ENCODE measurements around the gene HOXD3.

The HOXD3 gene

DNA sequence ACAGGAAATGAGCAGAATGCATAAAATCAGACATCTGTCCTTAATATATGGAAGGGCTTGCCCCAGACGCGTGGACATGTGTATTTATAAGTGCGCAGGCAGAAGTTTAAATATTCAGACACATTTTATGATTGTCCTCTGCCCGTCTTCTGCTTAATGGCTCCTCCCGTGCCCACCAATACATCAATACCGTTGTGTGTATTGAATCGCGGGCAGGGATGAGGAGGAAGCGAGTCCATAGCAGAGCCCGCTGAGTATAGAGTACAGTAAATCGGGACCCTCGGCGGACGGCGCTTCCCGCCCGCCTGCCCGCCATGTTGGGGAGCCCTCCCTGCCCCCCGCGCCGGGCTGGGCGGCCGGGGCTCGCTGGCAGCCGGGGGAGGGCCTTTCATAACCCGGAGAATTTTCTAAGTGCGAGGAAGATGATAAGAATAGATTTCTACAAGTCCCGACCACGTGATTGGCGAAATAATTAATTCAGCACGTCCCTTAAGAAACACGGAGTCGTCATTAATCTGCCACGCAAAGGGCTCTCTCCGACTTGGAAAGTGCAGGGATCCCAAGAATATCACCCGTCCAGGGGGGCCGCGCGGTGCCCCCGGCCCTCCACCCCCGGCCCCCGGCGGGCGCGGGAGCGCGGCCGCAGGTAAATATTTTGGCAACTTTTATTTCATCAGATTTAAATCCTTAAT lies at the start of gene HOXD3:
Gene HOXD3 (plus strand): TSS at position 501 of the 692 bp plus-strand sequence. CDS start 11,808 bp downstream, outside the sequence.
- no peak for DNase-seq

DNA sequence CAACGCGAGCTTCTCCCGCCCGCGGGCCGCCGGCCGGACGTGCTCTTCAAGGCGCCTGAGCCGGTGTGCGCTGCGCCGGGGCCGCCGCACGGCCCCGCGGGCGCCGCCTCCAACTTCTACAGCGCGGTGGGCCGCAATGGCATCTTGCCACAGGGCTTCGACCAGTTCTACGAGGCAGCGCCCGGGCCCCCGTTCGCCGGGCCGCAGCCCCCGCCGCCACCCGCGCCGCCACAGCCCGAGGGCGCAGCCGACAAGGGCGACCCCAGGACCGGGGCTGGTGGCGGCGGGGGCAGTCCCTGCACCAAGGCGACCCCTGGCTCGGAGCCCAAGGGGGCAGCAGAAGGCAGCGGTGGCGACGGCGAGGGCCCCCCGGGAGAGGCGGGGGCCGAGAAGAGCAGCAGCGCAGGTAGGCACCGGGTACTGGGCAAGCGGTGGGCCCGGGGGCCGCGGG lies 49.4 kb upstream of the HOXD3 start:
- peak in 1 of 2 experiments; percentile 18 for DNase-seq

DNA sequence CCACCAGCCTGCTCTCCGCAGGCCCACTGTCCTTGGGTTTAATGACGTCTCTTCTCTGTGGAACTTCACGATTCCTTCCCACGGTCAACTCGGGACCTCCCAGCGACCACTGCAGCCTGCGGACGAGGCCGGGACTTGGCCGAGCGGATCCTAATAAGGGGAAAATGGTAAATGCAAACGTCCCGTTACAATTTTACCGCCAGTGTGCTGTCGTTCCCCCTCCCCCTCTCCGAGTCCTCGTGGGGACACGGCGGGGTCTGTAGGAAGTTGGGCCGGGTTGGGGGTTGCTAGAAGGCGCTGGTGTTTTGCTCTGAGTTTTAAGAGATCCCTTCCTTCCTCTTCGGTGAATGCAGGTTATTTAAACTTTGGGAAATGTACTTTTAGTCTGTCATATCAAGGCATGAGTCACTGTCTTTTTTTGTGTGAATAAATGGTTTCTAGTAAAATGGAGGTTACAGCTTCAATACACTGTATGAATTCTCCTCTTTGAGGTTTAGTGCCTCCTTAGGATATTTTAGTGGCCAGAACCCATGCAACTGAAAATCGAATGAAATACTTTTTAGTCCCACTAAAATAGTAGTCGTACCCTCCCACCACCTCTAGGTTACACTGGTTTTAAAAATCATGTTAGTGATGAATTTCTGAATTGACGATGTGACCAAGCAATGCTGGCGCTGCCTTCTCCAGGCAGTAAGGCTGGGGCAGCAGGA lies 47.8 kb upstream of the HOXD3 start:
- DNase-seq, result peak in 1 of 2 experiments; percentile 13

DNA sequence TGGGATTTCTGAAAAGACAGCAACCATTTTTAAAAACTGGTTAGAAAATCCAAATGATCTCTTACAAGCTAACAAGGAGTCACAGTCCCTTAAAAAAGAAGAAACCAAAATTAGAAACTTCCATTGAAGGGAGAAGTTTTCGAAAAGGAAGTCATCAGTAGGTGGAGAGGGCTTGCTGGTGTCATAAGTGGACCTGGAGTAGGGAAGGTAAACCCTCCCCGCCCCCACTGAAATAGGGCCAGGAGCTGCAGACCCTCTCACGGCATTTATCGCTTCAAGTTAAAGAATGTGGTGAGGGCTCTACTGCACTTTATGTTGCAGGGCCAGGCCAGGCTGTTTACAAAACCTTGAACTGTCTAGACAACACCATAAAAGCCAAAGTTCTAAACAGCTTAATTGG lies 47.2 kb upstream of the HOXD3 start:
- peak in 1 of 2 experiments; percentile 10 for DNase-seq

DNA sequence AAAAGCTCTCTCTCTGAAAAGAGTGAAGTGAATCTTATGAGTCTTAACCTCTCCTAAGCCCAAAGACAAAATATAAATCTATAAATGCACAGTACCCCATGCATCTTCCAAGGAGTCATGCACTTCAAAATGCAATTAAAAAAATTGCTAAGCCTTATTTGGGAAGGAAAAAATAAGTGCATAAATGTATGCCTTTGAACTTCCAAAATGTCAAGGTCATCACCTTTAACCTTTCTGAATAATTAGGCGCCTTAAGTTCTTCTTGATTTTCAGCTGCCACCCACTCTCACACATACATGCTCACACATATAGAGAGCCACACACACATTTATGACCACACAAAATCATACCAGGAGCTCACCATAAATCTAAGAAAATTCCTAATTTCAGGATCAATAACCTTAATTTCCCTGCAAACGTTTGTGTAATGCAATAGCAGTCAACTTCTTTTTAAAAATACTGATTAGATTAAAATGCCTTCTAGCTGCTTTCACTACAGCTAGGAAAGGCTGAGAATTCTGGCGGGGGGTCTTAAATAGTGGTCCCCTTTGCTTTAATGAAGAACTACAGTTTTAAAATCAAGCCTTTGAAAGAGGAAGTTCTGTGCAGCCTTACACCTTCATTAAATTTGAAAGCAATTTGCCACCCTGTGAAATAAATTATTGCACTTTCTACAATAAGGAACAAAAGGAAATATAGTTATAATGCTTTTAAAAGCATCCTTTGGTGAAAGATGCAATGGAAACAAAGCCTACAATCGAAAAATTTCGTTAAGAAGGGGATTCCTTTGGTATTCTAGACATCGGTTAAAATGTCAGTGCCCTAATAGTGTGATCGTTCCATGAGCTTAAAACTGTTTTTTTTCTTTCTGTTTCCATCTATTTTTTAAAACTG lies 46.4 kb upstream of the HOXD3 start:
- no peak for DNase-seq

DNA sequence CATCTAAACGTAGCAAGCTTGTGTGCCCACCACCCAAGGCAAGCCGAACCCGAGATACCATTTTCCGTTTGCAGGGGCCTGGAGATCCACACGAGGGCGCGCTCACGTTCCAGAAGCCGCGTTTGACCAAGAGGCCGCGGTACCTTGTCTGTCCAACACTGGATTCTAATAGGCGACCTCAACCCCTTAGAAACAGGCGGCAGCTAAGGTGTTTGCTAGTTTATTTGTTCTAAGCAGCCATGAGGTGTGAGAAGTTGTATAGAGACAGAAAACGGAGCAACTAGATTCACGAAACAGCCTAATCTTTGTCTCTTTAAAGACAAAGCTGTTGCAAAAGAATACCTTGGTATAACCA lies 45.8 kb upstream of the HOXD3 start:
- DNase-seq, result peak in 1 of 2 experiments; percentile 54

DNA sequence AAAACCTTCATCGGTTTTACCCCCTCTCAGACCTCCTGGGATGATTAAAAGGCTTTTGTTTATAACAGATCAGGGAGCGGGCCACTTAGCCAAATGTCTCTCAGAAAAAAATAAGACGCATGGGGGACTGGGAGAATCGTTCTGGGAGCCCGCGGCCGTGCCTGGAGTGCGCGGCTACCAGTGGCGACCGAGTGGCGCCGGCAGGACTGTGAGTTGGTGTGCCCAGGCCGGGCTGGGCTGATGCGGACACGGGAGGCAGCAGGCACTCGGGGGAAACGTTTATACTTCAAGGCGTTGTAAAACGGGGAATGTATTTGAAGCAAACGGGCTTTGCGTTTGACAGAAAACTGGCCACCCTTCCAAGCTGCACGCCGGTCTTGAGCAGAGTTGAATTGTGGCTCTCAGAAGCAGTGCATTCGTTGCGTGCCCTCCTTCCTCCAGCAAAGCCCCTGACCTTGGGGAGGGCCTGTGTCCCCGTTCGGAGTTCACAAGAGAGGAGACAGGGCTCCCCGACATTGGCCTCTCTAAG lies 45.2 kb upstream of the HOXD3 start:
- peak in 1 of 2 experiments; percentile 17 for DNase-seq

DNA sequence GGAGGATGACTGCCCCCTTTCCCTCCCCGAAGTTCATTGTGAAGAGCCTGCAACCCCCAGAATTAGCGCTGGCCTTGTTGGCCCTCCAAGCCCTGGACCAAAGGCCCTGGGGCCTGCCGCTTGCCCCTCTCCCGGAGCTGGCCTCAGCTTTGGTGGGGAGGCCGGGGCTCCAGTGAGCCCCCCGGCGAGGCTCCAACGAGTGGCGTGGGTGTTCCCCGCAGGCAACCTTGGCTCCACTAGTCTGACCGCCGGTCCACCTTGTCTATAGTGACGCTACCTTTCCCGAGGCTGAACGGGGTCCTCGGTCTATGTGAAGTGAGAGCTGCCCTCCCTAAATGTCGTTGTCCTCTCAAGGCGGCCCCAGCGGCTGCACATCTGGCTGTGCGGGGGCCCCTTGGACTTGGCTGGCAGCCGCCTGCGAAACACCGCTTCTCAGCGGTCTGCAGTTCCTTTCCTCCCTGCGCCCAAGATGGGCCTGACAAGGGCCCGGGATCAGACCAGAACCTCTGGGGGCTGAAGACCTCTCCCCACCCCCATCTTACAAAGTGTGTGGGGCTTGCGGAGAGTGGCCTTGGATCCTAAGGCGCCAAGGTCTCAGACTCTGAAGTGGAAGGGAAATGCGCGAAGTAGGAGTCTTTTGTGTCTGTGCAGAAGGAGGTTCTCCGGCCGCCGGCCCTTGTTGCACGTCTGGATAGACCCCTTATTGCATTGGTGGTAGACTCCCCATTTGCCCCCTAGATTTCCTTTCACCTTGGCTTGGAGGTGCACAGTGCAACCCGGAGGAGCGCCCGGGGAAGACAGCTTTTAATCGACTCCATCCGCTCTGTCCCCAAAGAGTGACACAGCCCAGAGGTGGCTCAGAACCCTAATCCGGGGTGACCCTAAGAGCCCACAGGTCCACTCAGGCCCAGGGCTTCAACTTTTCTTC lies 44.5 kb upstream of the HOXD3 start:
- DNase-seq, result peak in 1 of 2 experiments; percentile 17

DNA sequence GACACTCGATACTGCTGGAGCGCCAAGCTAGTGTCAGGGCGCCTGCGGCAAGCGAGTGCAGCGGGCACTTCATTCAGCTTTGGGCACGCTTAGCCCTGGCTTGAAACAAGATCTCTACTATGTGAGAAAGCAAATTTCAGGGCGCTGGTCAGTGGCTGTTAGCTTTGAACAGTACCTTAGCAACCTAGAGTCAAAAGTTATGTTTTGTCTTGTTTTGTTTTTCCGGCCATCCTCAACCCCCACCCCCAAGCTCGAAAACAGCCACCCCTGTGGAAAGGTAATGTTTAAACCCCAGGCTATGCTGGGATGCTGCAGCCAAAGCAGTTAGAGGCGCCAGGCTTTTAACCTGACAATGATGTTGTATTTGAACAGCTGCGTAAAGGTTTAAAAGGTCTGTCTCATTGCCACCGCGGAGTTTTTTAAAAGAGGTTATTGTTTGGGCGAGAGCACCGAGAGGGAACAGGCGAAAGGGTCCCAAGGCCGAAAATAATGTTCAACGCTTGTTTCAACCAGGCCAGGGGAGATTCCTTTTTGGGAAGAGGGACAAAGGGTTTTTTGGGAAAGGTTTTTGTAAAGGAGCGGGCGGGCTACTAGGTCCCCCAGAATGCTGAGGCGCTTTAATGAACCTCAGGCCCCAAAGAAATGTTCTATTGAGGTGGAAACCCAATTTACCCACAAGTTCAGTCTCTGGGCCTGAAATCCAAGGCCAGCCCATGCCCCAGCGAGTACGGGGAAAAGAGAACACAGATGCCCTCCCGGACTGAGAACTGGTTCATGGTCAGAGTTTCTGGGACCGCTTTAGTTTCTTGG lies 42.8 kb upstream of the HOXD3 start:
- peak; percentile 14 for DNase-seq

DNA sequence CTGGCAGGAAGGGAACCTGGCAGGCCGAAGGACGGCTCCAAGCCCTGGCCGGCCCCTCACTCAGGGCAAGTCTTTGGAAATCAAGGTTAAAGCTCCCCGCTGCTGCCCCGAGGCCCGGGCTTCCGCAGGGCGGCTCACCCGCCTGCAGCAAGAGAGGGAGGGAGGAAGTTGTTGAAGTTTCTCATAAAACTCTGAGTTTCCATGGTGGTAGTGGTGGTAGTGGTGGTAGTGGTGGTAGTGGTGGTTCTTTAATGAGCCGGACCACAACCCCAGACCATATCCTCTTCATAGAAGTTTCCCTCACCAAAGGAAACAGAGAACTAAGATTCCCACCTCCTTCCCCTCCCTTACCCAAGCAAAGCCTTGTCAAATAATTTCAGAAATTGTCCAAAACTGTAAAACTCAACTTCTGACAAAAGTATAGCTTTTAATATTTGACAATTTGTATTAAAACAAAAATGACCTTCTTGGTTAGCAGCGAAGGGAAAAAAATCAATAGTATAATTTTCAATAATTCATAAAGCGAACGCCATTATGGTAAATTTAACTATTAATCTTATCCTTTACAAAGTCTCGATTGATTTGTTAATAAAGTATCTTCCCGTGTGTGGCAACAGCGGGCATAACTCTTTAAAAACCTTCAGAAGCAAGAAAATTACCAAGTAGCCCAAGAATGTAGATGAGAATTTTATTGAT lies 42.0 kb upstream of the HOXD3 start:
- DNase-seq, result peak in 1 of 2 experiments; percentile 17

DNA sequence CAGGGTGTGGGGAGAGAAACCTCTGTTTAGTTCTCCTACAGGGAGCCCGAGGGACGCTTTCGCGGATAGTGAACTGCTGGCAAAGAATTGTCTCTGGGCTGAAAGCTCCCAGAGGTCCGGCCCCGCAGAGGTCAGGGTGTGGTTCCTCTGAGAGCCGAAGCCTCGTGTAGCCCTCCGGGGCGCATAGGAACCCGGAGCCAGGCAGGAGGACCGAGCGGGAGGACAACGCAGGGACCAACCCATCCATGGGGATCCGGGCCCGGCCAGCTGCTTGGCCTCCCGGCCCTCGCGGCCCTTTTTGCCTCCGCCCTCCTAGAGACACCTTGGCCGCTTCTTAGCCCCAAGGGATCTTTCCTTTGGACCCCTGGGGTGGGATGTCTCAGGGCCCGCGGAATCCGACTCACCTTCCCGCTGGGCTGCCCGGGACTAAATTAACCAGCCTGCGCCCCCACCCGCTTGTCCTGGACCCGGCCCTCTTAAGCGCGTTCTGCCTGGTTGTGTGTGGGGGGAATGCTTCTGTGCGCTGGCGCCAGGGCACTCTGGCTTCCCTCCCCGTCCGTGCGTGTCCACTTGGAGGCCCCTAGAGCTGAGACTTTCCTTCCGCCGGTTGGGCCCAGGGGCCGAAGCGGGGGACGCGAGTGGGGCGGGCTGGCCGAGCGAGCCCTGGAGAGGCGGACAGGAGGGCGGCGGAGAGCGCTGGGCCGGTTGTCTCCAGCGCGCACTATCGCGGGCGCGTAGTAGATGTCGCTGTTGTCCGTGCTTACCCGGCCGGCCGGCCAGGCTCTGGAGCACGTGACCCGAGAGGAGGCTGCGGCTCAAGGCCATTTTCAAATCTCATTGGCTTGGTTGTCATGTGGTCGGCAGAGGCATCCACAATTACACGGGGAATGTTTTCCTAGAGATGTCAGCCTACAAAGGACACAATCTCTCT lies 41.0 kb upstream of the HOXD3 start, which contains the start of gene HOXD10:
Gene HOXD10 (plus strand): TSS at position 896 of the 931 bp plus-strand sequence. CDS start 56 bp downstream, outside the sequence.
- DNase-seq, result peak in 1 of 2 experiments; percentile 14

DNA sequence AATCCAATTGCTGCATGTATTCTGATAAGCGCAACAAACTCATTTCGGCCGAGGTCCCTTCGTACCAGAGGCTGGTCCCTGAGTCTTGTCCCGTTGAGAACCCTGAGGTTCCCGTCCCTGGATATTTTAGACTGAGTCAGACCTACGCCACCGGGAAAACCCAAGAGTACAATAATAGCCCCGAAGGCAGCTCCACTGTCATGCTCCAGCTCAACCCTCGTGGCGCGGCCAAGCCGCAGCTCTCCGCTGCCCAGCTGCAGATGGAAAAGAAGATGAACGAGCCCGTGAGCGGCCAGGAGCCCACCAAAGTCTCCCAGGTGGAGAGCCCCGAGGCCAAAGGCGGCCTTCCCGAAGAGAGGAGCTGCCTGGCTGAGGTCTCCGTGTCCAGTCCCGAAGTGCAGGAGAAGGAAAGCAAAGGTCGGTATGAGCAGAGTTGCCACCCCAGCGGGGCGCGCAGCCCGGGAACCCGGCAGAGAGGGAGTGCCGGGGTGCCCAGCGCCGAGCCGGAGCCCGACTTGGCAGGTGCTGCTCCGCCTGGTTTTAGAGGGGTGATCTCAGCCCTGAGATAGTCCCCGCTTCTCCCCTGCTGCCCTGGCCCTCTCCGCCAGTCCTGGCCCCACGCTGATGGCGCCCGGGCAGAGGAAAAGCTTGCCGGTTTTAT lies 39.8 kb upstream of the HOXD3 start:
- peak in 1 of 2 experiments; percentile 17 for DNase-seq

DNA sequence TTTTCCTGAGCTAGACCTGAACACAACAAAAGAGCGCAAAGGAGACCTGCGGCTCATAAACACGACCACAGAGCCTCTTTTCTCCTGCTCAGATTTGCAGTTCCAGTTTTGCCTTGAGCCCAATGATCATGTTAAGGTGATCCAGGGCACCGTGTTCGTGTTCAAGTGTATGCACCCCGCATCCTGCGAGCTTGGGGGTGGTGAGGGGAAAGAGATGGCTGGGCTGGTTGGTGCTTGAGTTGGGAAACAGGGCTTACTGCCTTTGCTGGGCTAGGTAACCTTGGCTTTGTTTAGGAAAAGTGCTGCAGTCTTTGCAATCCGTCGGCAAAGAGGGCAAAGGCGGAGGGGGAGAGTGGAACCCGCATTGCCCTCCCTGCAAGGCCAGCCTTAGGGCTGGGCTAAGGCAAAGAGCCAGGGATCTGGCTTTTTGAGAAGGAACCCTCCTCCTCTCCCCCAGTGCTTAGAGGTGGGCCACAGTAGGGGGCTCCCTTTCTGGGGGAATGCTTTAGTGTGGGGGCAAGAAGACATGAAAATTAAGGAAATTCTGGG lies 39.2 kb upstream of the HOXD3 start:
- DNase-seq, result no peak

DNA sequence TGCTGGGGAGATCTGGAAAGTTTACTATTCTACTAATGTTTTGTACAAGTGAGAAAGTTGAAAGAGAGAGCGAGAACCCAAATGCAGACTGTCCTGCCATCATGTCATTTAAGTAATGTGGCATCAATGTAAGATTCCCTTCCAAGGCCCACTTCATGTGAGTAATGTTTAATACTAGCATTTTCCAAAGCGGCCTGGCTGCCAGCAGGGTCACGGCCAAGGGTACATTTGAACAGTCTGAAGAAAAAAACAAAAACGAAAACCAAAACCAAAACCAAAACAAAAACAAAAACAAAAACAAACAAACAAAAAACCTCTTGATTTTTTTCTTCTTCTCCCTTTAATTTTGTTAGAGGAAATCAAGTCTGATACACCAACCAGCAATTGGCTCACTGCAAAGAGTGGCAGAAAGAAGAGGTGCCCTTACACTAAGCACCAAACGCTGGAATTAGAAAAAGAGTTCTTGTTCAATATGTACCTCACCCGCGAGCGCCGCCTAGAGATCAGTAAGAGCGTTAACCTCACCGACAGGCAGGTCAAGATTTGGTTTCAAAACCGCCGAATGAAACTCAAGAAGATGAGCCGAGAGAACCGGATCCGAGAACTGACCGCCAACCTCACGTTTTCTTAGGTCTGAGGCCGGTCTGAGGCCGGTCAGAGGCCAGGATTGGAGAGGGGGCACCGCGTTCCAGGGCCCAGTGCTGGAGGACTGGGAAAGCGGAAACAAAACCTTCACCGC lies 38.3 kb upstream of the HOXD3 start:
- peak in 1 of 2 experiments; percentile 19 for DNase-seq

DNA sequence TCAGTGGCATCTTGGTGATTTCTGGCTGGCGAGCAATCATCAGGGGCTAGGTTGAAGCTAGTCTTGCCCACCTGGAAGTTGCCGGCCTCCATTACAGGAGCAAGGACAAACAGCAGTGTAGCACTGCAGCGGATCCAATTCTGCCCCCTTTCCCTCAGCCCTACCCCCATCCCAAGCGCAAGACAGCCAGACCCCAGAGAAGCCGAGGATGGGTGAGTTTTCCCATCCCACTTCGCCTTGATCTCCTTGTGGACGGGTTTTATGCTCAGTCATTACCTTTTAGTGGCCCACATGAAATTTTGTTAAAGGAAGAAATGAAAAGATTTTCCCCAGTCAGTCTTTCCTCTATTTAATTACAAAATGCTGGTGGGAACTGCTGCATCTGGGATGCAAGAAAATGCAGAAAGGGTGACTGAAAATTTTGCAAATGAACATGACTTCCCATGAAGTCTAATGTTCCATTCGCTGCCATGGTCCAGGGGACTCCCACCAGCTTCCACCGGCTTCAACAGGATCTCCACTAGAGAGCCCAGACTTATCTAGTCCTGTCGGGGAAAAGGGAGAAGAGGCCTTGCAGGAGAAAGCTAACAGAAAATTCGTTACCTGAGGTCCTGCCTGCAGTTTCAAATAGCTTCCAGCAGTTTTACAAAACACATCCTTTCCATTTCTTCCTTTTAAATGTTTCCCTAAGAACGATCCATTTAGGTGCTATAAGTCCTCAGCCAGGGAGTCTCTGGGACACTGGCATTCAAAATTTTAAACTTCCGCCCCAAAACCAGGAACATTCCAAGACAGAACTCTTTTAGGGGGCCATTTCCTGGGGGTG lies 36.5 kb upstream of the HOXD3 start:
- peak; percentile 4 to 14 for DNase-seq

Measured in activated T-cell treated with anti-CD3 and anti-CD28 coated beads, Interleukin-2, amount 50 U/mL, for 48 hours (primary cell).